HG03064 (cell line): ENCODE results near the gene KDM5B.

Source experiments
- ATAC-seq: cut with Tn5 transposase; IDR thresholded peaks from one replicate; pipeline ENCODE4 v1.9.1; 2021; ENCODE audit warnings: low read depth; ENCODE audit not compliant: unreplicated experiment

The KDM5B gene

GRCh38 chr1:202689082-202689481 is 119.1 kb downstream of the KDM5B start:
- no peak for ATAC-seq

DNA sequence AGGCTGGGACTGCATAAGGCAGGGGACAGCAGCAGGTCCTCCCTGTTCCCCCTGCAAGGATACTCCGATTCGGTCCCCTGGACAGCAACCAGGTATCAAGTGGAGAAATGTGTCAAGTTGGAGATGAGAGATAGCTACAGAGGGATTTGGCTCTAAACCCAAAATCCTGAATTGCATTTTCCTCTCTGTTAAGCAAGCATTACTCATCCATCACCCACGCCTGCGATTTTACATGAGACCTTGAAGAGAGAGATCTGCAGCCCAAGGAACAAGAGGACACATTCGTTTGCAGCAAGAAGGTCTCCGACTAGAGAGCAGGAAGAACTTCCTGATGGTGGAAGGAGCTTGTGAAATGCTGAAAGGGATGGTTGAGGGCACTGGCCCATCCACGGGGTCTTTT is 119.8 kb downstream of the KDM5B start:
- no peak for ATAC-seq

- no peak for ATAC-seq
These were observed 120.4 kb downstream of the KDM5B start for GRCh38 chr1:202687798-202688197.

DNA sequence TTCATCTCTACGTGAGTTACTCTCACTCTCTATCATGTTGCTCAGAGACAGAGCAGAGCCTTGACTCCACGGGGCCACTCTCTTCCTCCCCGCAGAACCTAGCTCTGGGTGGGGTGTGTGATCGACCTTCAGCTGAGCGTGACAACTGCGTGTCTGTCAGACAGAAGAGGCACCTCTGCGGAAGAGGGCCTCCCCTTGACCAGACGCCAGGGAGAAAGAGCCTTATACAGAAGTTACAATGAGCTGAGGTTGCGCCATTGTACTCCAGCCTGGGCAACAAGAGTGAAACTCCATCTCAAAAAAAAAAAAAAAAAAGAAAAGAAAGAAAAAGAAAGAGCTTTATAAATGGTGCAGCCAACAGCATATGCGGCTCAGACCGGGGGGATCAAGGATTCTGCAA is 120.9 kb downstream of the KDM5B start:
- ATAC-seq = no peak

GRCh38 chr1:202685641-202686040 is 122.6 kb downstream of the KDM5B start:
- no peak for ATAC-seq

DNA sequence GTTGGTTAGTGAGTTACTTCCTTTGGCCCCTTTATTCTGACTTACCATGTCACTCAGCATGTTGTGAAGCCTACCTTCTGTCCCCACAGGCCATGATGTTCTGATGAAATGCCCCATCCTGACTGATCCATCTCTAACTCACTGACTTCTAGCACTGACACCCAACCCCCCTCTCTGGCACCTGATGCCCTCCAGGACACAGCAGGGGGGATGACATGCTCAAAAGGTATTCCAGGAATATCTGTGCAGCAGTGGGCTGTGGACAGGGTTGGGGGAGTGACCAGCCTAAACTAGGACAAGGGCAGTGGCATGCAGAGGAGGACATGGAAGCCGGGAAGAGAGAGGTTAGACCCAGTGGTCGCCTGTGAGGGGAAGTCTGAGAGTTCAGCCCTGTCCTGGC is 123.5 kb downstream of the KDM5B start:
- no peak for ATAC-seq

DNA sequence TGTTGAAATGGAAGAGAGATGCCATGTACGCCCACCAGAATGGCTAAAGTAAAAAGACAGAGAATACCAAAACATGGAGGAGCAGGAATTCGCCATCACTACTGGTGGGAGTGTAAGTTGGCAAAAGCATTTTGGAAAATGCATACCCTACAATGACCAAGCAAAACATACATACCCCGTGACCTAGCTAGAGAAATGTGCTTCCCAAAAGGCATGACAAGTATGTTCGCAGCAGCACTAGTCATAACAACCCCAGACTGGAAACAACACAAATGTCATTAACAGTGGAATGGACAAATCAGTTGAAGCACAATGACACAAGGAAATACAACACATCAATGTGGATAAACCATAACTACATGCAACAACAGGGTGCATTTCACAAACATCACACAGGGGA is 125.2 kb downstream of the KDM5B start:
- no peak for ATAC-seq

- no peak for ATAC-seq
These were observed 125.7 kb downstream of the KDM5B start for GRCh38 chr1:202682477-202682876.

- ATAC-seq = no peak
These were observed 126.3 kb downstream of the KDM5B start for GRCh38 chr1:202681736-202682420.

GRCh38 chr1:202680586-202681352 is 127.5 kb downstream of the KDM5B start:
- no peak for ATAC-seq

- no peak for ATAC-seq
These were observed 128.6 kb downstream of the KDM5B start for GRCh38 chr1:202679406-202680177.

DNA sequence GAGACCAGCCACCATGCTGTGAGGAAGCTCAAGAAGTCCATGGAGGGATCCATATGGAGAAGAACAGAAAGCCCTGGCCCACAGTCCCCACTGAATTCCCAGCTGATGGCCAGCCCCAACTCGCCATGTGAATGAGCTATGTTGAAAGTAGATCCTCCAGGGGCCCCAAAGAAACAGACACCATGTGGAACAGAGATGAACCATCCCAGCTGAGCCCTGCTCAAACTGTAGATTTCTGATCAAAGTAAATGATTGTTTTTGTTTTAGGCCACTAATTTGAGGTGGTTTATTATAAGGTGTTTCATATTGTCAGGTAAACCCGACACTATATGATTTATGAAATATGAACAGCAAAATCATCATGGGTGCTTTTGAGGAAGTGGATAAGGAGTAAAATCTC is 130.8 kb downstream of the KDM5B start:
- no peak for ATAC-seq
